Measurements from ENCODE around the gene WDFY1. TPM values are rescaled to one million over a fixed set of nuclear protein-coding genes. Genes with fewer than 3 reads are reported as not detected.

The WDFY1 gene
- total and polyA plus RNA-seq, 2 donors (not counting 3 experiments of a cell fraction or from before 2014, with no cell fraction given): 54.7 to 68.7 TPM

DNA sequence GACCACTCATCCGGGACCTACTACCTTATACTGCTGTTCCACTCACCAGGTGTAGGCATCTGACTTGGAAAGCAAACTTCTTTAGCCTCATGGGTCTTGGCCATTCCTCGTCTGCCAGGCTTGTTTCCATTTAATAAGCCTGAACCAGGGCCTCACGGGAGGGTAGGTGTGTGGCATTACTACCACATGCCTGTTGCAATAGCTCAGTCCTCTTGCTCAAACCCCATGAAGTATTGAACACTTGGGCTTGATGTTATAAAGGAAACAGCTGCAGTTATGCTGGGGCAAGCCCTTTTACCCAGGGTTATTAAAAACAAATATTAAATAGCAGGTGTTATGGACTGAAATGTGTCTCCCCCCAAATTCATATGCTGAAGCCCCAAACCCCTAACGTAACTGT lies 33.3 kb upstream of the WDFY1 start:
- no peak for FAIRE-seq
- Histone ChIP-seq H3K9ac (replicated peaks; ENCODE audit: extremely low read depth, insufficient read depth, low read length) (no peak overlapping the region), H4K20me1 (replicated peaks; ENCODE audit: control insufficient read depth, extremely low read depth, insufficient read depth, low read length) (no peaks in the 10 kb centered on the region), H3K27ac (ENCODE audit: insufficient read depth, low read depth, low read length) (no peak overlapping the region), H3K4me1 (ENCODE audit: control insufficient read depth, extremely low read depth, insufficient read depth, low read length) (peaks cover 6% of the 10 kb centered on the region), H2AFZ (ENCODE audit: low read depth, low read length) (no peak overlapping the region), H3K9me1 (replicated peaks; ENCODE audit: control insufficient read depth, extremely low read depth, insufficient read depth, low read length) (no peaks in the 10 kb centered on the region), H3K9me3 (replicated peaks; ENCODE audit: control insufficient read depth, insufficient read depth, low read length) (no peaks in the 10 kb centered on the region), H3K4me2 (ENCODE audit: insufficient read depth, low read length) (no peak overlapping the region), H3K4me3 (replicated peaks in 1 of 3; ENCODE audit: insufficient read depth in 1 of 3, low read depth in 1 of 3, low read length in 3 of 3) (no peak overlapping the region), H3K79me2 (ENCODE audit: control insufficient read depth, insufficient read depth, low read length) (no peaks in the 10 kb centered on the region), H3K36me3 (ENCODE audit: control insufficient read depth in 2 of 2, extremely low read depth in 1 of 2, insufficient read depth in 2 of 2, low read length in 2 of 2) (no peaks in the 10 kb centered on the region), H3K27me3 (ENCODE audit: control insufficient read depth in 2 of 2, insufficient read depth in 2 of 2, low read length in 2 of 2) (no peaks in the 10 kb centered on the region)
- no TSS peak for BruUV-seq (replicated peaks)
- ChIA-PET POLR2A (no interaction called here), CTCF (interaction anchor here (2.8 to 3.3 kb wide), 2 partner anchors 15 to 305 kb away, joined by 17 to 22 read pairs; no protein-coding TSS in a partner anchor)
- intact Hi-C loops (cut with micrococcal nuclease) (loop anchor here (5.0 kb wide), 1 partner anchor 1764 kb away; no protein-coding TSS in a partner anchor), dilution Hi-C loops (cut with MboI; ENCODE audit: extremely low pct_ligation_motif_present, low sequenced_read_pairs) (no loop called here)
- TF ChIP-seq MYC (IDR thresholded peaks at IDR 0.05; ENCODE audit: low read depth, low read length) (no peak), FOS (IDR thresholded peaks at IDR 0.05; ENCODE audit: borderline replicate concordance, insufficient read depth, low read length) (no peak), POLR2A (IDR thresholded peaks at IDR 0.05; ENCODE audit: low read depth, low read length) (no peak), JUN (IDR thresholded peaks at IDR 0.05; ENCODE audit: borderline replicate concordance, insufficient read depth, insufficient read length, low read depth) (no peak), GATA2 (IDR thresholded peaks at IDR 0.05; ENCODE audit: insufficient read depth, insufficient read length, low read depth, low read length) (no peak), POLR2AphosphoS5 (IDR thresholded peaks at IDR 0.05; ENCODE audit: insufficient read depth, low read depth, low read length) (no peak), EZH2 (IDR thresholded peaks at IDR 0.05; ENCODE audit: borderline replicate concordance, low read depth, low read length, severe bottlenecking) (no peak)
- TF ChIP-seq, protein P1, sequence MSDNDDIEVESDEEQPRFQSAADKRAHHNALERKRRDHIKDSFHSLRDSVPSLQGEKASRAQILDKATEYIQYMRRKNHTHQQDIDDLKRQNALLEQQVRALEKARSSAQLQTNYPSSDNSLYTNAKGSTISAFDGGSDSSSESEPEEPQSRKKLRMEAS (IDR thresholded peaks at IDR 0.05; ENCODE audit: insufficient read depth, insufficient read length): no peak
- TF ChIP-seq, protein P2, sequence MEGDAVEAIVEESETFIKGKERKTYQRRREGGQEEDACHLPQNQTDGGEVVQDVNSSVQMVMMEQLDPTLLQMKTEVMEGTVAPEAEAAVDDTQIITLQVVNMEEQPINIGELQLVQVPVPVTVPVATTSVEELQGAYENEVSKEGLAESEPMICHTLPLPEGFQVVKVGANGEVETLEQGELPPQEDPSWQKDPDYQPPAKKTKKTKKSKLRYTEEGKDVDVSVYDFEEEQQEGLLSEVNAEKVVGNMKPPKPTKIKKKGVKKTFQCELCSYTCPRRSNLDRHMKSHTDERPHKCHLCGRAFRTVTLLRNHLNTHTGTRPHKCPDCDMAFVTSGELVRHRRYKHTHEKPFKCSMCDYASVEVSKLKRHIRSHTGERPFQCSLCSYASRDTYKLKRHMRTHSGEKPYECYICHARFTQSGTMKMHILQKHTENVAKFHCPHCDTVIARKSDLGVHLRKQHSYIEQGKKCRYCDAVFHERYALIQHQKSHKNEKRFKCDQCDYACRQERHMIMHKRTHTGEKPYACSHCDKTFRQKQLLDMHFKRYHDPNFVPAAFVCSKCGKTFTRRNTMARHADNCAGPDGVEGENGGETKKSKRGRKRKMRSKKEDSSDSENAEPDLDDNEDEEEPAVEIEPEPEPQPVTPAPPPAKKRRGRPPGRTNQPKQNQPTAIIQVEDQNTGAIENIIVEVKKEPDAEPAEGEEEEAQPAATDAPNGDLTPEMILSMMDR (IDR thresholded peaks at IDR 0.05; ENCODE audit: extremely low read depth in 1 of 2, insufficient read depth in 1 of 2, low read depth in 1 of 2, low read length in 2 of 2): no peak
- DNase-seq (ENCODE audit: low read depth, low spot score): no peak

Data from endothelial cell of umbilical vein (primary cell).